ENCODE data around the gene LRRIQ1.
"Not testable (repeated sequence)": the region's sequence is repeated elsewhere in the genome, so short reads cannot be mapped to it uniquely, and the experiment has no call there.

Gene LRRIQ1

DNA sequence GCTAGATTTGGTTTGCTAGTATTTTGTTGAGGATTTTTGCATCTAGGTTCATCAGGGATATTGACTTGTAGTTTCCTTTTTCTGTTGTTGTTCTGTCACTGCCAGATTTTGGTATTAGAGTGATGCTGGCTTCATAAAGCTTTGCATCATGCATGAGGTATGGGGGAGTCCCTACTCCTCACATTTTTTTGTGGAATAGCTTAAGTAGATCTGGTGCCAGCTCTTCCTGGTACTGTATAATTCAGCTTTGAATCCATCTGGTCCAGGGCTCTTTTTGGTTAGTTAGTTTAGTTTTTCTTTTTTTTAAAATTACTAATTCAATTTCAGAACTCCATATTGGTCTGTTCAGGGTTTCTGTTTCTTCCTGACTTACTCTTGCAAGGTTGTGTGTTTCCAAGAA is 59.4 kb downstream of the LRRIQ1 start:
- Mint-ChIP-seq H3K4me1 (ENCODE audit: low read depth) (no peaks in the 10 kb centered on the region), H3K9me3 (no peaks in the 10 kb centered on the region), H3K27ac (no peak overlapping the region), H3K4me3 (no peak overlapping the region), H3K36me3 (ENCODE audit: low read depth) (no peaks in the 10 kb centered on the region), H3K27me3 (no peaks in the 10 kb centered on the region)

DNA sequence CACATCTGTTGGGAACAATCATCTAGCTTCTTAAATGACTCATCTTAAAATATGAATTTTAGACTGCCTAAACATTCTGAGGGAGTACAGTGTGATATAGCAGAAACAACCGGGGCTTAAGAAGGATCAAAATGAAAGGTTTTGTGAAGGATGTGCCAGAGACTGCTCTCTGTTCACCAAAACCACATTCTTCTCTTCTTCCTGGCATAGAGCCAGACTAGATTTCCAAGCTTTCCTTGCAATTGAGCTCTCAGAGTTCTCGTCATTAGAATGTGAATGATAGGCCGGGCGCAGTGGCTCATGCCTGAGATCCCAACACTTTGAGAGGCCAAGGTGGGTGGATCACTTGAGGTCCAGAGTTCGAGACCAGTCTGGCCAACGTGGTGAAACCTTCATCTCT is 94.5 kb downstream of the LRRIQ1 start:
- no peaks in the 10 kb centered on the region for H3K27me3 Mint-ChIP-seq

GRCh38 chr12:85138833-85139232 is 102.7 kb downstream of the LRRIQ1 start:
- H3K27ac Mint-ChIP-seq: no peak overlapping the region

More for the DNA sequence above, 94.5 kb downstream of the LRRIQ1 start:
- no peaks in the 10 kb centered on the region for H3K4me1 Mint-ChIP-seq (ENCODE audit: low read depth)
- H3K27ac Mint-ChIP-seq: no peak overlapping the region
- H3K4me3 Mint-ChIP-seq: no peak overlapping the region
- H3K9me3 Mint-ChIP-seq: no peaks in the 10 kb centered on the region
- no peaks in the 10 kb centered on the region for H3K36me3 Mint-ChIP-seq (ENCODE audit: low read depth)

GRCh38 chr12:85147331-85147730 is 111.2 kb downstream of the LRRIQ1 start:
- no peak overlapping the region for H3K4me3 Mint-ChIP-seq

More at GRCh38 chr12:85138833-85139232, 102.7 kb downstream of the LRRIQ1 start:
- H3K36me3 Mint-ChIP-seq (ENCODE audit: low read depth): no peaks in the 10 kb centered on the region
- no peaks in the 10 kb centered on the region for H3K27me3 Mint-ChIP-seq
- no peaks in the 10 kb centered on the region for H3K4me1 Mint-ChIP-seq (ENCODE audit: low read depth)
- H3K4me3 Mint-ChIP-seq: no peak overlapping the region
- H3K9me3 Mint-ChIP-seq: no peaks in the 10 kb centered on the region

GRCh38 chr12:85152311-85152729 is 116.2 kb downstream of the LRRIQ1 start:
- Mint-ChIP-seq H3K4me1 (ENCODE audit: low read depth) (no peaks in the 10 kb centered on the region), H3K27ac (no peak overlapping the region), H3K36me3 (ENCODE audit: low read depth) (no peaks in the 10 kb centered on the region), H3K4me3 (no peak overlapping the region), H3K27me3 (no peaks in the 10 kb centered on the region), H3K9me3 (no peaks in the 10 kb centered on the region)

More at GRCh38 chr12:85147331-85147730, 111.2 kb downstream of the LRRIQ1 start:
- Mint-ChIP-seq H3K4me1 (ENCODE audit: low read depth) (no peaks in the 10 kb centered on the region), H3K9me3 (no peaks in the 10 kb centered on the region), H3K36me3 (ENCODE audit: low read depth) (no peaks in the 10 kb centered on the region), H3K27ac (no peak overlapping the region), H3K27me3 (no peaks in the 10 kb centered on the region)

DNA sequence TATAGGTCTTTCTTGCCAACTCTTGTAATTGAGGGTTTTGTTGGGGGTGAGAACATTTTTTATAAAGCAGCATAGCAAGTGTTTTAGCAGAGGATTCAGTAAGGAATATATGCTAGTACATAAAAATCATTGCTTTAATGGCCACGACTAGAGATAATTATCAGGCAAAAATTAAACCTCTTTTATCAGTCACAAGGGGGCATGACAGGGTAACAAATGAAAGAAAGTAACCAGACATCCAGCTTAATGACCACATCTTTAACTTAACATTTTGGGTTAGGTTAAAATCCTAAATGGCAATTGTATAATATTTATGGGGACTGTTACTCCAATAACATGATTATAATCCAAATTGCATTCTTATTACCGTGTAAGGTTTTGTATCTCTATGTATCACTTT is 119.6 kb downstream of the LRRIQ1 start:
- H3K27ac Mint-ChIP-seq: no peak overlapping the region
- no peak overlapping the region for H3K4me3 Mint-ChIP-seq
- H3K9me3 Mint-ChIP-seq: no peaks in the 10 kb centered on the region
- H3K27me3 Mint-ChIP-seq: no peaks in the 10 kb centered on the region
- no peaks in the 10 kb centered on the region for H3K36me3 Mint-ChIP-seq (ENCODE audit: low read depth)
- H3K4me1 Mint-ChIP-seq (ENCODE audit: low read depth): no peaks in the 10 kb centered on the region

GRCh38 chr12:85156569-85156968 is 120.4 kb downstream of the LRRIQ1 start:
- Mint-ChIP-seq H3K36me3 (ENCODE audit: low read depth) (no peaks in the 10 kb centered on the region), H3K4me1 (ENCODE audit: low read depth) (no peaks in the 10 kb centered on the region), H3K4me3 (no peak overlapping the region), H3K27ac (no peak overlapping the region), H3K27me3 (no peaks in the 10 kb centered on the region), H3K9me3 (no peaks in the 10 kb centered on the region)

- Mint-ChIP-seq H3K27me3 (no peaks in the 10 kb centered on the region), H3K4me3 (no peak overlapping the region), H3K27ac (no peak overlapping the region), H3K4me1 (ENCODE audit: low read depth) (no peaks in the 10 kb centered on the region), H3K9me3 (no peaks in the 10 kb centered on the region), H3K36me3 (ENCODE audit: low read depth) (no peaks in the 10 kb centered on the region)
These were observed 121.0 kb downstream of the LRRIQ1 start for GRCh38 chr12:85157035-85157603.

DNA sequence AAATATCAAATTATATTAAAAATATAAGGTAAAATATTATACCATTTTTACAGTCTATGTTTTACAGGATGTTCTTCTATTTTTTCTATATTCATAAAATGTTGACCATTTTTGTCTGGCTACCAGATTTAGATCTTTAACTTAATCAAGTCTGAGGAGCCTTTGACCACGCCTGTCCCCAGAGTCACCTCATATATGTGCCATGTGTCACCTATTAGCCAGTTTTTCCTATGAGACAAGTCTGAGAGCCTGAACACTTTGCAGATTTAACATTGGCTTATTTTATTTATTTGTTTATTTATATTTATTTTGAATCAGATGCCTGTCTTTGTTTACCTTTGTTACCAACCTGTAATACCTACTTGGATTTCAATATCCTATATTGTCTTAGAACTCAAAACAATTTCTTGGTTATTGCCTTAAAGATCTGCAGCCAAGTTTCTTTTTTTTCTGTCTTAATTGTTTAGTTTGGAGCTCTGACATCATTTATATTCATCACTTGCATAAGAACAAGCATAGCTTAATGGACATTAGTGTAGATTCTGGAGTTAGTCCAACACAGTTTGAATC is 127.7 kb downstream of the LRRIQ1 start:
- H3K27me3 Mint-ChIP-seq: no peaks in the 10 kb centered on the region
- no peaks in the 10 kb centered on the region for H3K36me3 Mint-ChIP-seq (ENCODE audit: low read depth)
- no peak overlapping the region for H3K27ac Mint-ChIP-seq
- H3K4me3 Mint-ChIP-seq: no peak overlapping the region
- H3K9me3 Mint-ChIP-seq: no peaks in the 10 kb centered on the region
- H3K4me1 Mint-ChIP-seq (ENCODE audit: low read depth): no peaks in the 10 kb centered on the region

DNA sequence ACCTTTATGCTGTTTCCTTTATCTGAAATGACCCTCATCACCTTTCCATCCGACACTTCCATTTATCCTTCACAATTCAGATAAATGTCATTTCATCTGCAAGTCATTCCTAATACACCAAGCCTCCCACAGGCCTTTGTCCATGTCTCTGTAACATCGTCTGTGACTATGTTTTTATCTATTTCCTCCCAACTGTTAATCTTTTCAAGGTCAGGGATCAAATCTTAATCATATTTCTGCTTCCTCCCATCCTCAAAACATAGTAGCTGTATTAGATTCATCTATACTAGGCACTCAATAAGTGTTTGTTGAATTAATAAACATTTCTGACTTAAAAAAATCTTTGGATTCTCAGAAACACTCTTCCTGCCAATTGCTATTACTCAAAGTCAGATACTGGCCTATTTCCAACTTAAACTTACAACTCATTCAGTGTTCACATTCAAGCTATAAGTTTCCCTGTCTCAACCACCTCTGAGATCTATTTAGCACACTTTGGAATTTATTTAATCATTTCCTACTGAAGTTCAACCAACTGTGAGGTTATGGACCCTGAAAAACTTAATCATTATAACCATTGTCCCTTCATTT is 143.6 kb downstream of the LRRIQ1 start:
- Mint-ChIP-seq H3K4me3 (no peak overlapping the region), H3K9me3 (peaks cover 3% of the 10 kb centered on the region), H3K27ac (no peak overlapping the region), H3K4me1 (ENCODE audit: low read depth) (no peaks in the 10 kb centered on the region), H3K27me3 (no peaks in the 10 kb centered on the region), H3K36me3 (ENCODE audit: low read depth) (no peaks in the 10 kb centered on the region)

DNA sequence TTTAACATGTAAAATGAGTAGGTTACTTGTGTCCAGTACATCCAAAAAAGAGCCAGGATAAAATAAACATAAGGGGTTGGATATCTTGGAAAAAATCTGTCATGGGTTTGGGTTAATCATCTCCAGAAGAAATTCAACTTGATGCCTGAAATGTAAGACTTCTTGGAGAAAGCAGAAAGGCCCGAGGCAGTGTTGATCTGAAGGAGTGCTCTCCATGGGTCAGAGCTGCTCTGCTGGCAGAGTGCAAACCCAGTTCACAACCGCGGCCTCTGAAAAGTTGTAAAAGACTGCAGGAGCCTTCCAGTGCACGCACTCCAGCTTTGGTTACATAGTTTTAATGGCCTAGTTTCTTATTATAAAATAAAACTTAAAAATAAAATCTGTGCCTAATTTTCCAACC is 146.5 kb downstream of the LRRIQ1 start:
- no peaks in the 10 kb centered on the region for H3K4me1 Mint-ChIP-seq (ENCODE audit: low read depth)
- no peaks in the 10 kb centered on the region for H3K27me3 Mint-ChIP-seq
- H3K36me3 Mint-ChIP-seq (ENCODE audit: low read depth): no peaks in the 10 kb centered on the region
- H3K27ac Mint-ChIP-seq: no peak overlapping the region
- no peak overlapping the region for H3K4me3 Mint-ChIP-seq
- no peaks in the 10 kb centered on the region for H3K9me3 Mint-ChIP-seq

DNA sequence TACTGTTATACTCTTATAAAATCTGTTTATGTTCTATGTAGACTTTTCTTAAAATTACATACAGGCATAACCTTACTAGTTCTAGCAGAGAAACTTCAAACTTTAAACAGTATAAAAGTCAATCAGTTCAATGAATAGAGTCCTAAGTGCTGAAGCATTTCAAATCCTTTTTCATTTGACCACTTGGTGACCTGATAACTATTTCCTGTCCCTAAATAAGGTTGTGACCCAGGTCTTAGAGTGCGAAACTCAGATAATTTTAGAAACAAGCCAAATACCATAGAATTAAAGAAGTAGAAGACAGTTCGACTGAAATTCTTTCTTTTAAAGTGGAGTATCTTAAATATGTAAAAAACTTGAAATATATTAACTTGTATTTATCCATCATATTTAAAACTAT is 147.7 kb downstream of the LRRIQ1 start:
- H3K4me1 Mint-ChIP-seq (ENCODE audit: low read depth): no peaks in the 10 kb centered on the region
- H3K9me3 Mint-ChIP-seq: no peaks in the 10 kb centered on the region
- H3K36me3 Mint-ChIP-seq (ENCODE audit: low read depth): no peaks in the 10 kb centered on the region
- H3K27me3 Mint-ChIP-seq: no peaks in the 10 kb centered on the region
- no peak overlapping the region for H3K27ac Mint-ChIP-seq
- H3K4me3 Mint-ChIP-seq: no peak overlapping the region

GRCh38 chr12:85186236-85186635 is 150.1 kb downstream of the LRRIQ1 start:
- Mint-ChIP-seq H3K27me3 (no peaks in the 10 kb centered on the region), H3K9me3 (no peaks in the 10 kb centered on the region), H3K4me3 (no peak overlapping the region), H3K4me1 (ENCODE audit: low read depth) (no peaks in the 10 kb centered on the region), H3K36me3 (ENCODE audit: low read depth) (no peaks in the 10 kb centered on the region), H3K27ac (no peak overlapping the region)

GRCh38 chr12:85188619-85189018 is 152.5 kb downstream of the LRRIQ1 start:
- H3K4me1 Mint-ChIP-seq (ENCODE audit: low read depth): no peaks in the 10 kb centered on the region
- H3K4me3 Mint-ChIP-seq: no peak overlapping the region
- no peaks in the 10 kb centered on the region for H3K27me3 Mint-ChIP-seq
- H3K27ac Mint-ChIP-seq: no peak overlapping the region
- no peaks in the 10 kb centered on the region for H3K9me3 Mint-ChIP-seq
- H3K36me3 Mint-ChIP-seq (ENCODE audit: low read depth): no peaks in the 10 kb centered on the region

DNA sequence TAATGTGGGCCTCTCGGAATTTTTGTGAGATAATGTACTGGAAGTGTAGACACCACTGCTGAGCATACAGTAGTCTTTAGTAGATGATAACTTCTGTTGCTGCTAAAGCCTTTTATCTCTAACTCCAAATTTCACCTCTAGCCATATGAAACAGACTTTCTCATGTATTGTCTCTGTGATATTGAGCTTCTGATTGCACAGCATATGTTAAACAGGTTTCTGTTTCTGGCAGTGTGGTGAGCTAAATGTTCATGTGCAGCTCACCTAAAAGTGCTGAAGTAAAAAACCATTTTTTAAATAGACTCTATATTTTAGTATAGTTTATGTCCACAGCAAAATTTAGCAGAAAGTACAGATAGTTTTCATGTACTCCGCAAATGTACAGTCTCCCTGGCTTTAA is 154.6 kb downstream of the LRRIQ1 start:
- H3K27me3 Mint-ChIP-seq: no peaks in the 10 kb centered on the region
- H3K36me3 Mint-ChIP-seq (ENCODE audit: low read depth): no peaks in the 10 kb centered on the region
- no peak overlapping the region for H3K27ac Mint-ChIP-seq
- no peaks in the 10 kb centered on the region for H3K9me3 Mint-ChIP-seq
- H3K4me3 Mint-ChIP-seq: no peak overlapping the region
- H3K4me1 Mint-ChIP-seq (ENCODE audit: low read depth): no peaks in the 10 kb centered on the region

GRCh38 chr12:85203809-85204208 is 167.7 kb downstream of the LRRIQ1 start:
- not testable (repeated sequence) for H3K36me3 Mint-ChIP-seq (ENCODE audit: low read depth); H3K4me3 Mint-ChIP-seq; H3K27ac Mint-ChIP-seq; H3K4me1 Mint-ChIP-seq (ENCODE audit: low read depth); H3K27me3 Mint-ChIP-seq
- H3K9me3 Mint-ChIP-seq: peaks cover 30% of the 10 kb centered on the region
